DOHH2 (cell line): Measurements from ENCODE around the gene USB1.

Experiments
- EZH2phosphoT487 ChIP-seq: fragments of 200-600 bp; sonication (generic); IDR thresholded peaks from 2 replicates; pipeline ENCODE4 v1.6.1; 2017; ENCODE audit warnings: borderline replicate concordance, mild to moderate bottlenecking, antibody characterized with exemption, low read length, moderate library complexity, mixed read lengths
- TF ChIP-seq, protein P1 (sequence below): fragments of 200-600 bp; sonication (generic); IDR thresholded peaks from one replicate; pipeline ENCODE4 v1.5.1; 2014; ENCODE audit warnings: antibody characterized with exemption, mild to moderate bottlenecking, low read depth, low read length; ENCODE audit not compliant: poor library complexity, severe bottlenecking

DNA sequence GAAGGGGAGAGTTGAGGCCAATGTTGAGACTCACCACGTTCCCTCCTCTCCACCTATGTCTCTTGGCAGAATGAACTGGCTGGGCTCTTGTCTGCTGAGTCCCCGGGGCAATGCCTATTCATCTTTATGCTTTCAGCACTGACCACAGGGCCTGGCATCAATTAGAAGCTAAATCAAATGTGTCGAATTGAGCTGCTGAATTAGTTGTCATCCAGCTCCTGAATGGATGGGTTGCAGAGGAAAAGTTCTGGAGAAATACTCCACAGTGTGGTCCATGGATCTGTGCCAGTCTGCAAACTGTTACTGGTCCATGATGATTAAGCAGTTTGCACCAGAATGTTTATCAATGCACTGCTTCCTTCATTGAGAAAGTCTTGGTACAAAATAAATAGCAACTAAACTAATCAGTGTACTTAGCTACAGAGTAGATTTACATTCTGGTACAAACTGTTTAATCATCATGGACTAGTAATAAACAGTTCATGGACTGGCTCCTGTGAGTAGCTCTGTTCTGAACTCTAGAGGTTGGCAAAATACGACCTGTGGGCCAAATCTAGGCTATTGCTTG is 34.9 kb upstream of the USB1 start:
- TF ChIP-seq, protein P1, sequence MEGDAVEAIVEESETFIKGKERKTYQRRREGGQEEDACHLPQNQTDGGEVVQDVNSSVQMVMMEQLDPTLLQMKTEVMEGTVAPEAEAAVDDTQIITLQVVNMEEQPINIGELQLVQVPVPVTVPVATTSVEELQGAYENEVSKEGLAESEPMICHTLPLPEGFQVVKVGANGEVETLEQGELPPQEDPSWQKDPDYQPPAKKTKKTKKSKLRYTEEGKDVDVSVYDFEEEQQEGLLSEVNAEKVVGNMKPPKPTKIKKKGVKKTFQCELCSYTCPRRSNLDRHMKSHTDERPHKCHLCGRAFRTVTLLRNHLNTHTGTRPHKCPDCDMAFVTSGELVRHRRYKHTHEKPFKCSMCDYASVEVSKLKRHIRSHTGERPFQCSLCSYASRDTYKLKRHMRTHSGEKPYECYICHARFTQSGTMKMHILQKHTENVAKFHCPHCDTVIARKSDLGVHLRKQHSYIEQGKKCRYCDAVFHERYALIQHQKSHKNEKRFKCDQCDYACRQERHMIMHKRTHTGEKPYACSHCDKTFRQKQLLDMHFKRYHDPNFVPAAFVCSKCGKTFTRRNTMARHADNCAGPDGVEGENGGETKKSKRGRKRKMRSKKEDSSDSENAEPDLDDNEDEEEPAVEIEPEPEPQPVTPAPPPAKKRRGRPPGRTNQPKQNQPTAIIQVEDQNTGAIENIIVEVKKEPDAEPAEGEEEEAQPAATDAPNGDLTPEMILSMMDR: no peak
- TF ChIP-seq EZH2phosphoT487: no peak
